Stimulated activated CD4-positive, alpha-beta T cell treated with anti-CD3 and anti-CD28 coated beads, Interleukin-12 subunit alpha, Interleukin-12 subunit beta, amount 100 ng/mL, for 24 hours (primary cell): Measurements from ENCODE around the gene TIMMDC1.

Experiments
- DNase-seq, 2 experiments: peaks; one replicate each; pipeline ENCODE4 v3.0.0-alpha.2; 2020; ENCODE audit warnings: low read depth in 2 of 2

The TIMMDC1 gene

GRCh38 chr3:119498186-119499011, at the start of gene TIMMDC1:
TSS of gene TIMMDC1 (plus strand) at chr3:119498547. CDS start at chr3:119498734, 187 bp downstream.
- peak; percentile 95 to 97 for DNase-seq

GRCh38 chr3:119453822-119454221, 44.5 kb upstream of the TIMMDC1 start:
- no peak for DNase-seq

DNA sequence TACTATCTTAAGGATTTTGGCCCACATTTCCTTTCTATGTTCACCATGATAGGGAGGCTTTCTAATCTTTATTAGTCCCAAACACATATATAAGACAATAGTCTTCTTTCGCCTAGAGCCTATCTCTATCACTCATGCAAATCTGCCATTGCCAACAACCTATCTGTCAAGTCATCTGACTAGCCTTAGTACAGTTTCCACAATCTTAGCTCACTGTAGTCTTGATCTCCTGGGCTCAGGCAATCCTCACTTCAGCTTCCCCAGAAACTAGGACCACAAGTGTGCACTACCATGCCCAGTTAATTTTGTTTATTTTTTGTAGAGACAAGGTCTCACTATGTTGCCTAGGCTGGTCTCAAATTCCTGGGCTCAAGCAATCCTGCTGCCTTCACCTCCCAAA, 41.9 kb upstream of the TIMMDC1 start:
- DNase-seq: no peak

GRCh38 chr3:119457246-119457645, 41.1 kb upstream of the TIMMDC1 start:
- DNase-seq: no peak

DNA sequence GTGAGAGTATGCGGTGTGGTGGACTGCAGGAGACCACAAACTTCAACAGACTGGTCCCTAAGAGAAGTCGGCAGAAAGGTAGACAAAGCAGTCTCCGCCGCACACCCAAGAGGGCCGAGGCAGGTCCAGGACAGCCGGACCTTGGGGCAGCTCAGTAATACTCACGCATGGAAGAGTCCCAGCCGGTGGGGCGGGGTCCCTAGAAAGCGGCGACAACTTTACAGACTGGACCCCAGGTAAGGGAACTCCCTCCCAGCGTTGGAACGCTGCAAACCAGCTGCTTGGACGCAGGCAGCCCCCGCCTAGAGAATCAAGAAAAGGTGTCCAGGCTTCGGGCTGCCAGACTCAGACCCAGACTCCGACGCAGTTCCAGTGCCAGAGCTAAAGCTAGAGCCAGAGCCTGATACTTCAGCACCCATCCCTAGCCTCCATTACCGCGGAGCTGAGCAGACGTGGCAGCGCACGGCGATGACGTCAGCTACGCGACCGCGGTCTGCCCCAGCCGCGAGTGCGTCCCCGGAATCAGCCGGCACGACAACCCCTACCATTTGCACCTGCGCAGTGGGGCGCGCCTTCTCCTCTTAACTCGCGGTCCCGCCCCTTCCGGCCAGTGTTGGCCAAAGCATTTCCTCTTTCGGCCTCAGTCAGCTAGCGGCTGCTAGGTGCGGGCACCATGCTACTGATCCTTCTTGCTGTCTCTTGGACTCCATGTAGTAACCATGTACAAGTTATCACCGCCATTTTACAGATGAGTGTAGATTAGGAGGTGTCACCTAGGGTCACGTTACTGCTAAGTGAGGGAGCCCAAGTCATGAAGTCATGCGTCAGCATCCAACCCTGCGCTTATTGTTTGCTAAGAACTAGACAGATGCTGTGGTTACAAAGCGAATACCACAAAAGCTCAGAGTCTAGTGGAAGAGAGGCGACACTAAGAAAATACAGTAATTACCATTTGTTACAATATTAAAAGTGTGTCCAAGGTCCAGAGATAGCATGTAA, 34.9 kb upstream of the TIMMDC1 start, which contains the start of gene TMEM39A:
TMEM39A (minus strand) TSS at position 445 of the 999 bp plus-strand sequence. CDS start 1,541 bp downstream, outside the sequence.
- peak; percentile 98 to 99 for DNase-seq

DNA sequence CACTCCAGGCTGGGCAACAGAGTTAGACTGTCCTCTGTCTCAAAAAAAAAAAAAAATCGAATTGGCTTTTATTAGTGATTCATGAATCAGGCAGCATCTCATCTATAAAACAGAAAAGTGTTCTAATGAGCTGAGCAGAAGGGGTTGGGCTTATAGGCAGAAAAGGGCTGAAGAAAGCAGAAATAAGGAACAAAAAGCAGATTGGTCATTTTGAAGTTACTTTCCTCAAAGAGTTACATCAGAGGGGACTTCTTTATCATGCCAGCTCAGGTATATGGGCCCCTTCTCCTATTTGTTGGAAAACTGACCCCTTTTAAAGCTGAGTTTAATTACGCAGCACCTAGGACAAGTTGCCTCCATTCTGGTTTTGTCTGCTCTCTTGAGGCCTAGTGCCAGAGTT, 30.3 kb upstream of the TIMMDC1 start:
- DNase-seq: no peak

DNA sequence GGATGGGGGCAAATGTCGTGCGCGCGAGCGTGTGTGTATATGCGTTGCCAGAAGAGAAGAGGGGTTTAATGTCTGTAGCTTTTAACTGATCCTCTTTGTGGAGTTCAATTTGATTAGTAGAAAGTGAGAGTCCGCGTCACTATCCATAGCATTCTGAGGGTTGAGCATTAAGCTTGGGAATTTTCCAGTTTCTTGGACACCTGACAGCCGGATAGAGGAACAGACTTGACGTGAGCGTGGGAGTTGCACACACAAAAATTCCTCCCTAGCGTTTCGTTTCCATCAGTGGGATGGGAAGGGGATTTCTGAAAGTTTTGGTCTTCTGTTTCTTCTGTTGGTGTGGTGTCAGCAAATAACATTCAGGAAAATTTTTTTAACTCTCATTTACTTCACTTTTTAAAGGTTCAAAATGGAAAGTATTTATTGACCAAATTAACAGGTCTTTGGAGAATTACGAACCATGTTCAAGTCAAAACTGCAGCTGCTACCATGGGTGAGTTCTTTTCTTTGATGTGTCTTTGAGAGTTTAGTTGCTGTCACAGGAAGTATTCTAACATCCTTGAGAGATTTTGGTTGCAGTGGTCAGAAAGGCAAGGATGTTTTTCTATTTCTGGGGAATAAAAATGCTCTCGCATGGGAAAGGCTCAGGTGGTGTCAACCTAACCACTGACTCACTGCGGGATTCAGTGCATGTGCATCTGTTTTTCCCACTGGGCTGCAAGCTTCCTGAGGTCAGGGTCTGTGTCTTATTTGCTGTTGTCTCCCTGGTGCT, 28.7 kb upstream of the TIMMDC1 start:
- DNase-seq: no peak

GRCh38 chr3:119470866-119471265, 27.5 kb upstream of the TIMMDC1 start:
- DNase-seq: no peak

DNA sequence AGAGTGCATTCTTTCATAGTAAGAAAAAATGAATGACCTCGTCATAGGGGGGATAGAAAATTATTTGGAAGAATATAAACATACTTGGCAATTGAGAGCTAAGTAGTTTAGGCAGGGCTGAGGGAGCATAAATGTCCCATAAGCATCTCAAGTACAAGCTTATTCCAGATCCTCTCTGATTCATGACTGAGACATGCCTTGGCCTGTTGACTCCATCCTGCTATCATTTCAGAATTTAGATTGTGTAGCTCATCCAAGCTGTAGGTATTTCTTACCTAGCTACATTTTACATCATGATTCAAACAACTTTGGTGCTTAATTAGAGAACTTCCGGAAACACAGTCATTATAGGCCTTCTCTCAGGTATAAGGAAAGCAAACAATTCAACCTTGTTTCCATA, 17.3 kb upstream of the TIMMDC1 start:
- DNase-seq: no peak

DNA sequence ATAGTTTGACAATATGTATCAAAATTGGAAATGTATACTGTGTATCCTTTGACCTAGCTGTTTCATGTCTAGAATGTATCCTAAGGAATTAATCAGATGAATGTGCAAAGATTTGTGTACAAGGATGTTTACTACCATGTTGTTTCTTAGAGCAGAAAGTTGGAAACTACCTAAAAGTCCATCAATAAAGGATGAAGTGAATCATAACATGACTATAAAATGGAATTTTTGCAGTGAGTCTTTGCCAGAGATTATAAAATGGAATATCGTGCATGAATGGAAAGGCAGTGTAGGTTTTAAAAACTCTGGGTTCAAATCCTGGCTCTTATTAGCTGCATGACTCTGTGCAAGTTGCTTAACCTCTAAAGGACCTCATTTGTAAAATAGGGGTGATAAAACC, 15.2 kb upstream of the TIMMDC1 start:
- DNase-seq: no peak

DNA sequence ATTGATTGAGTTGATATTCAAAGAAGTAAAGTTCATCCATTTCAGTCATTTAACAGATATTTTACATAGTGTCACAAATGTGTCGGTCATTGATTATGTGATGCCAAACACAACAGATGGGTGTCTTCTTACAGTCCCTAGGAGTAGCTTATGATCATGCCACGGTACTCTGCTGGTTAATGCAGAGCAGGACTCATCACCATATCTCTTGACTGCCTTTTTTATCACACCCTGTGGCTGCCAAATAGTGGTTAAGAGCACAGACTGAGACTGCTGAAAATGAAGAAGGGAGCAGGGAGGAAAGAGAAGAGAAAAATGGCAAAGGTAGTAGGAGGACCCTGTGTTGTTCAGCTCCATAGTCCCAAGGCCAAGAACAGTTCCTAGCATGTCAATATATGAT, 12.8 kb upstream of the TIMMDC1 start:
- no peak for DNase-seq

- no peak for DNase-seq
These were observed 8.2 kb upstream of the TIMMDC1 start for GRCh38 chr3:119490153-119490552.

- no peak for DNase-seq
These were observed 6.2 kb upstream of the TIMMDC1 start for GRCh38 chr3:119492128-119492527.

- DNase-seq: no peak
These were observed 5.5 kb upstream of the TIMMDC1 start for GRCh38 chr3:119492810-119493209.

- DNase-seq: no peak
These were observed 3.8 kb upstream of the TIMMDC1 start for GRCh38 chr3:119494597-119494996.

DNA sequence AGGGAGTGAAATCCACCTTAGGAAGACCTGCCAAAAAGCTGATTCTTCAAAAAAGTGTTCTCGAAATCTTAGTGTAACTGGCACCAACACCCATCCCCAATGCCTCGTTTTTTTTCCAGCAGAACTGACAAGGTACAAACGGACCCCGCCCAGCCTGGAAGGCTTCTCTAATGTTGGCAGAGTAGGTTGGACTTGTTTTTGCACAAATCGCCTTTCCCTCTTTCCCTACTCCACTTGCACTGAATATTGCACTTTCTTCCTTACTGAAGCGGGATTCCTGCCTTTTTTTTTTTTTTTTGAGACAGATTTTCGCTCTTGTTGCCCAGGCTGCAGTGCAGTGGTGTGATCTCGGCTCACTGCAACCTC, 544 bp upstream of the TIMMDC1 start:
- DNase-seq: no peak

DNA sequence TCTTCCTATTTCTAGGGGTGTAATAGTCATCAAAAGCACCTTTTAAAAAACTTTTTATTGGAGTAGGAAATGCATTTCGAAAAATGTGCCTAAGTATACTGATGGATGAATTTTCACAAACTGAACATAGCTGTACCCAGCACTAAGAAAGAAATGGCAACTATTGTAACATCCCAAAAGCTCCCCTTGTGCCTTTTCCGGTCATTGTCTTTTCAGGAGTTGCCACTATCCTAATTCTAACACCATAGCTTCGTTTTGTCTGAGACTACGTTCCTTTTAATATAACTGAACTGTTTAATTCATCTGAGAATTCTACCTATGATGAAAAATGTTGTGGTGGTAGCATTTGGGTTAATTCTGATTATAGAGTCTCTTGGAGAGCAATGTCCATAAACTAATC, 1.9 kb downstream of the TIMMDC1 start:
- DNase-seq: no peak

DNA sequence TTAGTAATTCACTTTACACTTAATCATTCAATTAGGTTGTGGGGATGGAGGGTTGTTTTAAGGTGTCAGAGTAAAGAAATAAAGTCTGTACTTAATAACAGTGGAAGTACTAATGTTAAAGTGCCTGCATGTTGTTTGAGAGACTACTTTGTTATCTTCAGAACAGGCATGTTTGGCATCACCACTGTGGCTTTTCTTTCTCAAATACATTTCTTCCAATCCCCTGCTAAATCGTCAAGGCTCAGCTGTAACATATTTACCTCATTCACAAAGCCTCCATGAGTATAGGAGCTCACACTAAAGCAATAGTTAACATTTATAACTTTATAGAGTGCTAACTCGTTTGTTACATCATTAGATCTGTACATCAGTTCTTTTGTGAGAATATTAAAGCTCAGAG, 2.6 kb downstream of the TIMMDC1 start:
- DNase-seq: no peak

DNA sequence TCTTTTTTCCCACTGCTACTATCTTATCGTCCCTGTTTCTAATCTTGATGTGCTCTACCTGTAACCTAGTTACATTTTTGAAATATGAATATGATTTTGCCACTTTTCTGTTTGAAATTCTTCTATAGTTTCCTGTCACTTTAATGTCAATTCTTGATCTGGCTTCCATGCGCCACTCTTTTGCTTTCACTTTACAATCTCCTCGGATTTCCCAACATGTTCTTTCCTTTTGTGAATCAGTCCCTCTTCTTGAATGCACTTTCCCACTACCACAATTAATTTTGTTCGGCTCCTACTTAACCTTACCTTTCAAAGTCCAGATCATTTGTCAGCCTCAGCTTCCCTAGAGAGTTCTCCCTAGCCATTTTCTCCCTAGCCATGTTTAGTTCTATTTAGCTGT, 8.3 kb downstream of the TIMMDC1 start:
- no peak for DNase-seq

GRCh38 chr3:119507404-119507803, 9.1 kb downstream of the TIMMDC1 start:
- no peak for DNase-seq

DNA sequence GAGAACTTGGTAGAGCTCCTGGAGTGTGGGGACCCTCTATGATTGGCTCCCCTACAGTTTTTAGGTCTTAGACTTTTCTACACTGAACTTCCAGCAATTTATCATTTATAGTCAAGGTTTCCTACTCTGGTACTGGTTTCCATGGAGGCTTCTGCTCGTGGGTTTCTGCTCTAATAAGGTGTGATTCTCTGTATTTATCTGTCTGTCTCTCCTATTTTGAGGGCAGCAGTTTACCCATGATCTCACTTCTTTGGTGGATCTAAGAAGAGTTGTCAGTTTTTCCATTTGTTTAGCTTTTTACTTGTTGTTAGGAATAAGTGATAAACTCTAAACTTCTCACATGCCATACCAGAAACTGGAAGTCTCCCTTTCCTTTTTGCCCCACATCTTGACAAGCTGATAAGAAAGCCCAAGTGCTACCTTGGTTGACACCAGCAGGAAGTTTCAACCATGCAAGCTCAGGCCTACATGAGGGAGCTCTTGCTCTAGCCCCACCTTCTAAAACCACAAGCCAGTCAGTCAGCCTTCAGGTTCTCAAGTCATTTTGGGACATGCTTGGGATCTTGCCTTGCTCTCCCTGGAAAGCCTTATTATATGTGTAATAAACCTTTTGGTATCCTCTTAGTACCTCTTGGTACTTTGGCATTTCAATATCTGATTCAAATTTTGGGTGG, 10.0 kb downstream of the TIMMDC1 start:
- no peak for DNase-seq
